OCI-LY7 (cell line): ENCODE measurements around the gene EIF4G3. TPM values are rescaled to one million over a fixed set of nuclear protein-coding genes. Genes with fewer than 3 reads are reported as not detected.

Experiments used
- BruUV-seq: library from RNA; stranded (reverse); fragments of 400-500 nt; replicated peaks from 2 replicates; lab custom pipeline; 2021; lab: Mats Ljungman, UMichigan
- CTCF ChIA-PET: fragments of 300-600 bp; sonication (Branson Sonifier 250); formaldehyde crosslinking; loops from one replicate; lab custom pipeline; 2022; ENCODE audit warnings: antibody characterized with exemption; ENCODE audit not compliant: unreplicated experiment; lab: Charles Lee
- POLR2A ChIA-PET: fragments of 300-600 bp; sonication (Branson Sonifier 250); formaldehyde crosslinking; loops from one replicate; lab custom pipeline; 2022; ENCODE audit warnings: antibody characterized with exemption; lab: Charles Lee
- DNase-seq: peaks from one replicate; pipeline ENCODE4 v3.0.0-alpha.2; 2015; ENCODE audit warnings: low spot score
- H2AFZ ChIP-seq: fragments of 200-600 bp; sonication (generic), shearing (Covaris generic); 2 replicates; pipeline ENCODE4 v1.6.1; 2014; ENCODE audit warnings: mild to moderate bottlenecking, antibody characterized with exemption, low read length, moderate library complexity
- H3K27ac ChIP-seq: fragments of 200-600 bp; sonication (generic); 2 replicates; pipeline ENCODE4 v1.5.1; 2014; ENCODE audit warnings: mixed run types, low read depth, mild to moderate bottlenecking, moderate library complexity, low read length, inconsistent platforms; ENCODE audit not compliant: poor library complexity, severe bottlenecking
- H3K36me3 ChIP-seq: fragments of 200-600 bp; sonication (generic); 2 replicates; pipeline ENCODE4 v1.6.1; 2014; ENCODE audit warnings: mild to moderate bottlenecking, antibody characterized with exemption, low read length, moderate library complexity, mixed read lengths; ENCODE audit not compliant: insufficient read depth
- H3K4me1 ChIP-seq: fragments of 200-600 bp; sonication (generic); 2 replicates; pipeline ENCODE4 v1.5.1; 2014; ENCODE audit warnings: mild to moderate bottlenecking, low read length; ENCODE audit not compliant: insufficient read depth, poor library complexity, severe bottlenecking
- H3K4me2 ChIP-seq: fragments of 200-600 bp; sonication (generic); 2 replicates; pipeline ENCODE4 v1.6.1; 2014; ENCODE audit warnings: mild to moderate bottlenecking, low read length
- H3K4me3 ChIP-seq: fragments of 200-600 bp; sonication (generic); 2 replicates; pipeline ENCODE4 v1.5.1; 2014; ENCODE audit warnings: mild to moderate bottlenecking, low read depth, low read length; ENCODE audit not compliant: poor library complexity, severe bottlenecking
- H3K79me2 ChIP-seq: fragments of 200-600 bp; sonication (generic); 2 replicates; pipeline ENCODE4 v1.6.1; 2016; ENCODE audit warnings: low read depth, mild to moderate bottlenecking, low read length, moderate library complexity, mixed read lengths; ENCODE audit not compliant: insufficient read depth
- H3K9me2 ChIP-seq: fragments of 200-600 bp; sonication (generic); 2 replicates; pipeline ENCODE4 v1.6.1; 2016; ENCODE audit warnings: mild to moderate bottlenecking, low read length, mixed read lengths; ENCODE audit not compliant: insufficient read depth
- H3K9me3 ChIP-seq: fragments of 200-600 bp; sonication (generic); 2 replicates; pipeline ENCODE4 v1.6.1; 2014; ENCODE audit warnings: mild to moderate bottlenecking, mixed run types, low read length, mixed read lengths
- H4K20me1 ChIP-seq: fragments of 200-600 bp; sonication (generic); 2 replicates; pipeline ENCODE4 v1.6.1; 2014; ENCODE audit warnings: mild to moderate bottlenecking, antibody characterized with exemption, low read length, moderate library complexity, mixed read lengths; ENCODE audit not compliant: insufficient read depth
- EZH2phosphoT487 ChIP-seq: fragments of 200-600 bp; sonication (generic); IDR thresholded peaks from 2 replicates; pipeline ENCODE4 v1.6.1; 2018; ENCODE audit warnings: low read depth, borderline replicate concordance, mild to moderate bottlenecking, mixed run types, antibody characterized with exemption, low read length, moderate library complexity, mixed read lengths
- intact Hi-C: fragments of 100-400 bp; cut with micrococcal nuclease; formaldehyde crosslinking; loops from one replicate; pipeline ENCODE4 v1.10.0; 2022; ENCODE audit not compliant: unreplicated experiment
- microRNA-seq: library from miRNA; unstranded; fragments of <30 nt; microRNA quantifications from one replicate; pipeline ENCODE4 v1.2.0, GENCODE V29; 2022; ENCODE audit warnings: borderline replicate concordance
- small RNA-seq: library from RNA; depleted of rRNA; stranded (forward); fragments of <200 nt; gene quantifications from one replicate; pipeline ENCODE3, GENCODE V24; 2014
- total RNA-seq, 2 experiments: library from RNA; depleted of rRNA in 1 of 2; stranded (reverse); fragments of >200 nt in 1 of 2; shearing (Covaris generic) in 1 of 2; gene quantifications; 2 replicates each; pipeline ENCODE4 v1.2.3, GENCODE V29; 2014 to 2022
- TF ChIP-seq, protein P1 (sequence below): fragments of 200-600 bp; sonication (generic); conservative IDR thresholded peaks from 2 replicates; pipeline ENCODE4 v1.5.1; 2014; ENCODE audit warnings: mild to moderate bottlenecking, antibody characterized with exemption, low read length, moderate library complexity, mixed read lengths

The EIF4G3 gene
- total RNA-seq, 2 experiments from 2014 or later: 28.5 to 62.1 TPM

DNA sequence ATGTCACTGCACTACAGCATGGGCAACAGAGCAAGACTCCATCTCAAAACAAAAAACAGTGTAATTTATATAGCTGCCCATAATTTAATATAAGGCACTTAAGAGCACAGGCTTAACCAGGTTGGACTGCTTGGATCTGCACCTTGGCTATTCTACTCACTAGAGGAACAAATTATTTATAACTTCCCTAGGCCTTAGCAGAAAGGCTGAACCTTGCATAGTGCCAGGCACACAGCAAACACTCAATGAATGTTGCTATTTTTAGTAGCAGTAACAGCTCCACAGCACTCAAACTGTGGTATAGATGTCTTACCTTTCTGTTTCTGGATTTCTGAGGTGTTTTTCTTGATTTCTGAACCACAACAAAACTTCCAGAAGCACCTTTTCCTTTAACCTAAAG, 409.4 kb downstream of the EIF4G3 start:
- no peak for DNase-seq
- Histone ChIP-seq H3K4me2 (no peak overlapping the region), H3K9me3 (no peaks in the 10 kb centered on the region), H3K4me3 (no peak overlapping the region), H4K20me1 (no peaks in the 10 kb centered on the region), H3K36me3 (peaks cover 100% of the 10 kb centered on the region), H3K4me1 (no peaks in the 10 kb centered on the region), H3K9me2 (no peaks in the 10 kb centered on the region), H2AFZ (no peak overlapping the region), H3K79me2 (no peaks in the 10 kb centered on the region), H3K27ac (no peak overlapping the region)
- intact Hi-C loops: no loop called here
- CTCF ChIA-PET: no interaction called here
- no TSS peak for BruUV-seq
- POLR2A ChIA-PET: no interaction called here
- TF ChIP-seq EZH2phosphoT487: no peak

DNA sequence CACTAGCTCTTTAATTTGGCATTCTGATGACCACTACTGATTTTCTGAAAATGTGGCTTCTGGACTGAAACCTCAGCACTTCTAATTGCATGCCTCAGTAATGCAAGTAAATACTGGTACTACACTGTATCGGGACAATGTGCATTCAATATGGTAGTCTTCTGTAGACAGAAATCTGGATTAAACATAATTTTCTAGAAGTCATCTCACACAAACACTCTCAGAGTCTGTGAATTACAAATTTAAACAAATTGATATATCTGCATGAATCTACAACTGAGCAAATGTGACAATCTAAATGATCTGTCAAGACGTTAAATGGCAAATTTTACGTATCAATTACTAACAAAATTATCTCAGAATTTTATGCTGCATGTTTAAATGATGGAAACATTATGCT, 413.3 kb downstream of the EIF4G3 start:
- Histone ChIP-seq H3K4me1 (no peaks in the 10 kb centered on the region), H2AFZ (no peak overlapping the region), H3K27ac (no peak overlapping the region), H3K36me3 (peaks cover 100% of the 10 kb centered on the region), H4K20me1 (no peaks in the 10 kb centered on the region), H3K4me3 (no peak overlapping the region), H3K79me2 (no peaks in the 10 kb centered on the region), H3K9me2 (no peaks in the 10 kb centered on the region), H3K4me2 (no peak overlapping the region), H3K9me3 (no peaks in the 10 kb centered on the region)
- no peak for DNase-seq
- CTCF ChIA-PET: no interaction called here
- POLR2A ChIA-PET: no interaction called here
- no peak for TF ChIP-seq EZH2phosphoT487
- intact Hi-C loops: no loop called here
- BruUV-seq: no TSS peak

DNA sequence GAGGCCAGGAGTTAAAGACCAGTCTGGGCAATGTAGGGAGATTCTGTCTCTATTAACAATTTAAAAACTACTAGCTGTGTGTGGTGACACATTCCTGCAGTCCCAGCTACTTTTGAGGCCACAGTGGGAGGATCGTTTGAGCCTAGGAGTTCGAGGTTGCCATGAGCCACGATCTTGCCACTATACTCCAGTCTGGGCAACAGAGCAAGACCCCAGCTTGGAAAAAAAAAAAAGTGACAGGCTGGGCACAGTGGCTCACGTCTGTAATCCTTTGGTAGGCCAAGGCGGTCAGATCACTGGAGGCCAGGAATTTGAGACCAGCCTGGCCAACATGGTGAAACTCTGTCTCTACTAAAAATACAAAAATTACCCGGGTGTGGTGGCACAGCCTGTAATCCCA, 416.4 kb downstream of the EIF4G3 start:
- Histone ChIP-seq H3K4me2 (no peak overlapping the region), H3K9me2 (no peaks in the 10 kb centered on the region), H3K4me3 (no peak overlapping the region), H3K9me3 (no peaks in the 10 kb centered on the region), H3K79me2 (no peaks in the 10 kb centered on the region), H4K20me1 (no peaks in the 10 kb centered on the region), H3K4me1 (no peaks in the 10 kb centered on the region), H2AFZ (no peak overlapping the region), H3K27ac (no peak overlapping the region), H3K36me3 (peaks cover 98% of the 10 kb centered on the region)
- intact Hi-C loops: no loop called here
- DNase-seq: no peak
- TF ChIP-seq, protein P1, sequence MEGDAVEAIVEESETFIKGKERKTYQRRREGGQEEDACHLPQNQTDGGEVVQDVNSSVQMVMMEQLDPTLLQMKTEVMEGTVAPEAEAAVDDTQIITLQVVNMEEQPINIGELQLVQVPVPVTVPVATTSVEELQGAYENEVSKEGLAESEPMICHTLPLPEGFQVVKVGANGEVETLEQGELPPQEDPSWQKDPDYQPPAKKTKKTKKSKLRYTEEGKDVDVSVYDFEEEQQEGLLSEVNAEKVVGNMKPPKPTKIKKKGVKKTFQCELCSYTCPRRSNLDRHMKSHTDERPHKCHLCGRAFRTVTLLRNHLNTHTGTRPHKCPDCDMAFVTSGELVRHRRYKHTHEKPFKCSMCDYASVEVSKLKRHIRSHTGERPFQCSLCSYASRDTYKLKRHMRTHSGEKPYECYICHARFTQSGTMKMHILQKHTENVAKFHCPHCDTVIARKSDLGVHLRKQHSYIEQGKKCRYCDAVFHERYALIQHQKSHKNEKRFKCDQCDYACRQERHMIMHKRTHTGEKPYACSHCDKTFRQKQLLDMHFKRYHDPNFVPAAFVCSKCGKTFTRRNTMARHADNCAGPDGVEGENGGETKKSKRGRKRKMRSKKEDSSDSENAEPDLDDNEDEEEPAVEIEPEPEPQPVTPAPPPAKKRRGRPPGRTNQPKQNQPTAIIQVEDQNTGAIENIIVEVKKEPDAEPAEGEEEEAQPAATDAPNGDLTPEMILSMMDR: no peak
- POLR2A ChIA-PET: interaction anchor here (0.7 kb wide), 1 partner anchor 1324 kb away, joined by 4 read pairs; no protein-coding TSS in a partner anchor
- no TSS peak for BruUV-seq
- CTCF ChIA-PET: no interaction called here

Small RNA genes within 50 kb of the gene (microRNA-seq; reads per million reads assigned to microRNA genes)
- not detected for gene MIR1256

Small RNA genes within 50 kb of the gene (small RNA-seq; reads per million reads assigned to genes)
- gene AL627311.1 (not detected), gene MIR1256 (not detected), gene RNU7-200P (not detected)

Other genes with a start within 250 kb of the EIF4G3 start
- 13.5 and 20.0 TPM in 2 replicates for gene ECE1, start 113.6 kb upstream of the EIF4G3 start, total RNA-seq (2014; rRNA removed; shearing (Covaris generic))
- 25.3 and 32.8 TPM in 2 replicates for gene ECE1, start 113.6 kb upstream of the EIF4G3 start, total RNA-seq (2022)